Breast epithelium (tissue), 3 donors: ENCODE measurements around the gene KRTCAP3.

ENCODE experiments used
- CTCF ChIP-seq, 3 donors: fragments of 450-650 bp; IDR thresholded peaks; one replicate each; pipeline ENCODE4 v1.5.1; 2016 to 2017; ENCODE audit warnings: antibody characterized with exemption in 3 of 3, mild to moderate bottlenecking in 3 of 3, moderate library complexity in 3 of 3
- POLR2A ChIP-seq: fragments of 450-650 bp; IDR thresholded peaks from one replicate; pipeline ENCODE4 v1.6.1; 2016; ENCODE audit warnings: antibody characterized with exemption, mild to moderate bottlenecking, moderate library complexity

GRCh38 chr2:27464443-27464842 lies 22.3 kb downstream of the KRTCAP3 start:
- TF ChIP-seq CTCF (IDR thresholded peaks at IDR 0.05) = no peak
- TF ChIP-seq POLR2A = no peak
